GM12878 (cell line): ENCODE measurements around the gene ADGRG7. TPM values are rescaled to one million over a fixed set of nuclear protein-coding genes. Genes with fewer than 3 reads are reported as not detected.

ENCODE experiments used
- ATAC-seq: fragments of 200-7000 bp; cut with Tn5 transposase; 3 replicates; pipeline ENCODE4 v1.9.1; 2020; ENCODE audit warnings: mild to moderate bottlenecking, moderate library complexity
- BruUV-seq: library from RNA; stranded (reverse); fragments of 400-500 nt; replicated peaks from 2 replicates; lab custom pipeline; 2021; lab: Mats Ljungman, UMichigan
- CTCF ChIA-PET: fragments of 300-600 bp; sonication (Branson Sonifier 250); formaldehyde crosslinking; extraction: SDS; loops from one replicate; lab custom pipeline; 2021; ENCODE audit warnings: inconsistent platforms; lab: Yijun Ruan, JAX
- POLR2A ChIA-PET: fragments of 350-600 bp; formaldehyde crosslinking; extraction: SDS; loops from one replicate; lab custom pipeline; 2021; ENCODE audit warnings: inconsistent platforms; lab: Charles Lee
- RAD21 ChIA-PET: fragments of 300-600 bp; sonication (Branson Sonifier 250); formaldehyde crosslinking; loops from one replicate; lab custom pipeline; 2023; ENCODE audit warnings: antibody characterized with exemption; ENCODE audit not compliant: unreplicated experiment; lab: Charles Lee
- SMC1A ChIA-PET: fragments of 300-600 bp; sonication (Branson Sonifier 250); formaldehyde crosslinking; loops from one replicate; lab custom pipeline; 2023; ENCODE audit not compliant: unreplicated experiment, uncharacterized antibody; lab: Charles Lee
- DNase-seq: peaks from one replicate; pipeline ENCODE4 v3.0.0-alpha.2; 2011; ENCODE audit warnings: low read depth, low spot score
- FAIRE-seq: peaks from 3 replicates; lab custom pipeline; 2011; peaks lifted over from hg19 to GRCh38; lab: Jason Lieb, UNC
- H2AFZ ChIP-seq: 2 replicates; pipeline ENCODE4 v1.6.0; 2011; ENCODE audit warnings: low read depth, low read length, control low read depth; ENCODE audit not compliant: control insufficient read depth
- H3K27ac ChIP-seq: 2 replicates; pipeline ENCODE4 v1.5.1; 2011; ENCODE audit warnings: control low read depth; ENCODE audit not compliant: control insufficient read depth, insufficient read depth
- H3K27me3 ChIP-seq, 2 experiments: replicated peaks in 1 of 2; 2 replicates each; pipeline versions ENCODE4 v1.6.0 to v1.6.1; 2011; ENCODE audit warnings: low read length in 1 of 2; ENCODE audit not compliant: control insufficient read depth in 2 of 2, insufficient read depth in 2 of 2
- H3K36me3 ChIP-seq, 2 experiments: 2 replicates each; pipeline ENCODE4 v1.5.1; 2011; ENCODE audit warnings: low read length in 1 of 2; ENCODE audit not compliant: control insufficient read depth in 2 of 2, insufficient read depth in 2 of 2
- H3K4me1 ChIP-seq: 2 replicates; pipeline ENCODE4 v1.6.1; 2011; ENCODE audit warnings: mild to moderate bottlenecking, low read length, moderate library complexity, mixed read lengths; ENCODE audit not compliant: control insufficient read depth, insufficient read depth
- H3K4me2 ChIP-seq: 2 replicates; pipeline ENCODE4 v1.6.0; 2011; ENCODE audit warnings: control low read depth; ENCODE audit not compliant: control insufficient read depth, insufficient read depth
- H3K4me3 ChIP-seq: fragments of 200-600 bp; sonication (generic); 2 replicates; pipeline ENCODE4 v1.5.1; 2016
- H3K79me2 ChIP-seq: 2 replicates; pipeline ENCODE4 v1.6.0; 2011; ENCODE audit warnings: low read length; ENCODE audit not compliant: control insufficient read depth, insufficient read depth
- H3K9ac ChIP-seq: 2 replicates; pipeline ENCODE4 v1.8.0; 2011; ENCODE audit warnings: low read length, control low read depth, mixed read lengths; ENCODE audit not compliant: control insufficient read depth, insufficient read depth
- H3K9me3 ChIP-seq: replicated peaks from 3 replicates; pipeline ENCODE4 v1.5.1; 2011; ENCODE audit warnings: mild to moderate bottlenecking, low read length; ENCODE audit not compliant: control insufficient read depth, insufficient read depth
- H4K20me1 ChIP-seq: 2 replicates; pipeline ENCODE4 v1.6.0; 2011; ENCODE audit not compliant: control insufficient read depth, insufficient read depth
- BACH1 ChIP-seq: fragments of 450-650 bp; IDR thresholded peaks from 2 replicates; pipeline ENCODE4 v1.6.1; 2017; ENCODE audit warnings: mild to moderate bottlenecking, borderline replicate concordance
- BCL11A ChIP-seq: IDR thresholded peaks from 2 replicates; pipeline ENCODE4 v1.6.1; 2011; ENCODE audit warnings: low read depth, low read length
- EP300 ChIP-seq, 2 experiments: fragments of 150-350 bp in 1 of 2; IDR thresholded peaks; 2 replicates each; pipeline ENCODE4 v1.6.1; 2011 to 2012; ENCODE audit warnings: low read depth in 2 of 2, low read length in 2 of 2, borderline replicate concordance in 1 of 2, improper control_type of control experiment in 1 of 2, inconsistent platforms in 1 of 2; ENCODE audit not compliant: control insufficient read depth in 1 of 2
- FOS ChIP-seq: IDR thresholded peaks from 3 replicates; pipeline ENCODE4 v1.6.1; 2011; ENCODE audit warnings: borderline replicate concordance; ENCODE audit not compliant: insufficient read length; ENCODE audit errors: extremely low read depth
- IRF4 ChIP-seq: IDR thresholded peaks from 2 replicates; pipeline ENCODE4 v1.6.1; 2011; ENCODE audit warnings: low read depth, low read length
- NR2C1 ChIP-seq: fragments of 450-650 bp; IDR thresholded peaks from 2 replicates; pipeline ENCODE4 v1.6.1; 2017; ENCODE audit warnings: antibody characterized with exemption, mild to moderate bottlenecking, moderate library complexity
- POLR2A ChIP-seq: IDR thresholded peaks from 2 replicates; pipeline ENCODE4 v1.6.1; 2011; ENCODE audit warnings: low read depth, mild to moderate bottlenecking, low read length
- RUNX3 ChIP-seq: IDR thresholded peaks from 2 replicates; pipeline ENCODE4 v1.6.1; 2012; ENCODE audit warnings: low read length, inconsistent platforms
- SMAD1 ChIP-seq: fragments of 450-650 bp; IDR thresholded peaks from 2 replicates; pipeline ENCODE4 v1.6.1; 2018; ENCODE audit warnings: mild to moderate bottlenecking, low read depth; ENCODE audit not compliant: partially characterized antibody
- SMAD5 ChIP-seq: IDR thresholded peaks from 2 replicates; pipeline ENCODE4 v1.6.1; 2016; ENCODE audit warnings: antibody characterized with exemption, low read depth
- SUPT20H ChIP-seq: IDR thresholded peaks from 2 replicates; pipeline ENCODE4 v1.6.1; 2011; ENCODE audit warnings: low read depth, mild to moderate bottlenecking, low read length, moderate library complexity, borderline replicate concordance; ENCODE audit not compliant: control insufficient read depth
- TAF1 ChIP-seq: IDR thresholded peaks from 2 replicates; pipeline ENCODE4 v1.6.1; 2011; ENCODE audit warnings: mild to moderate bottlenecking, low read depth, low read length, borderline replicate concordance
- YBX1 ChIP-seq: fragments of 450-650 bp; IDR thresholded peaks from 2 replicates; pipeline ENCODE4 v1.6.1; 2016; ENCODE audit warnings: antibody characterized with exemption
- WGBS: methylation state at CpG from one replicate; pipeline ENCODE4 v1.1.6; 2016; ENCODE audit warnings: low lambda C conversion rate; ENCODE audit not compliant: insufficient replicate concordance, insufficient coverage; ENCODE audit errors: missing lambda C conversion rate; 5-methylcytosine and 5-hydroxymethylcytosine counted together
- in situ Hi-C: fragments of 300-500 bp; cut with MboI; formaldehyde crosslinking; loops from 9 replicates; pipeline ENCODE4 v1.14.3; 2018; ENCODE audit warnings: mixed read lengths
- intact Hi-C: fragments of 100-400 bp; cut with micrococcal nuclease; formaldehyde crosslinking; loops from one replicate; pipeline ENCODE4 v1.14.2; 2022; ENCODE audit not compliant: unreplicated experiment
- polyA plus RNA-seq, 11 experiments: library from polyadenylated mRNA; depleted of rRNA in 4 of 11; unstranded in 6 of 11; stranded (reverse) in 5 of 11; fragments of >200 nt; fragmentation: Nextera tagmentation in 4 of 11; fragmentation: Illumina TruSeq in 1 of 11; extraction: Ambion mirVana in 4 of 11; extraction: Trizol in 1 of 11; gene quantifications; 1 replicate in 1 of 11; 2 replicates in 10 of 11; pipeline versions ENCODE4 v1.2.1 to v1.2.3, GENCODE V29; 2011 to 2016; ENCODE audit warnings: inconsistent platforms in 2 of 11, missing spikeins in 2 of 11, low read depth in 1 of 11
- total RNA-seq, 4 experiments: library from RNA; depleted of rRNA in 3 of 4; stranded (reverse); fragments of >200 nt in 3 of 4; fragmentation: Illumina TruSeq in 1 of 4; extraction: Trizol in 1 of 4; gene quantifications; 2 replicates each; pipeline versions ENCODE4 v1.2.1 to v1.2.3, GENCODE V29; 2013 to 2021
- TF ChIP-seq, protein P1 (sequence below): fragments of 450-650 bp; IDR thresholded peaks from 2 replicates; pipeline ENCODE4 v1.6.1; 2017; ENCODE audit warnings: antibody characterized with exemption, mild to moderate bottlenecking, moderate library complexity
- TF ChIP-seq, protein P2 (sequence below): fragments of 450-650 bp; formaldehyde crosslinking; IDR thresholded peaks from 2 replicates; pipeline ENCODE4 v1.5.0; 2022; ENCODE audit warnings: mild to moderate bottlenecking, missing genetic modification characterization
- TF ChIP-seq, protein P3 (sequence below): IDR thresholded peaks from 2 replicates; pipeline ENCODE4 v1.6.1; 2011; ENCODE audit warnings: low read depth, low read length, improper control_type of control experiment, borderline replicate concordance

The ADGRG7 gene
- total and polyA plus RNA-seq, 10 of the 15 experiments (the other 5 are each of a cell fraction or from before 2014, with no cell fraction given), result 0.02 to 0.21 (median 0.14) TPM; not detected in 7

DNA sequence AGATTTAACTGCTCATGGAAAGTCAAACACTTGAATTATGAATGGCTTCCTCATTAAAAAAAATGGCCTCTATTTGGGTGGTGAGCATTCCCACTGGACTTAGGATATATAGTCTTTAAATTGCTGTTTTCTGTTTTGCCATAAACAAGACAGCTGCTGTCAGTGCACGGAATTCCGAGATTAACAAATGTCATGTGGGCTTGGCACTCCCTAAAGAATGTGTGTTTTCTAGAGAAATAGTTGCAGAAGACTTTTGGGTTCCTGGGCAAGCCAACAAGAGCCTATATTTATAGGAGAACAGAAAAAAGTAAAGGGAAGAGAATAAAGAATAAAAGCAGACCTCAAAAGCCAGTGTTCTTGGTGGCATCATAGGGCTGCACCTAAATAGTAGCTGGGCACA lies 86.3 kb downstream of the ADGRG7 start (continued):
- TF ChIP-seq, protein P1, sequence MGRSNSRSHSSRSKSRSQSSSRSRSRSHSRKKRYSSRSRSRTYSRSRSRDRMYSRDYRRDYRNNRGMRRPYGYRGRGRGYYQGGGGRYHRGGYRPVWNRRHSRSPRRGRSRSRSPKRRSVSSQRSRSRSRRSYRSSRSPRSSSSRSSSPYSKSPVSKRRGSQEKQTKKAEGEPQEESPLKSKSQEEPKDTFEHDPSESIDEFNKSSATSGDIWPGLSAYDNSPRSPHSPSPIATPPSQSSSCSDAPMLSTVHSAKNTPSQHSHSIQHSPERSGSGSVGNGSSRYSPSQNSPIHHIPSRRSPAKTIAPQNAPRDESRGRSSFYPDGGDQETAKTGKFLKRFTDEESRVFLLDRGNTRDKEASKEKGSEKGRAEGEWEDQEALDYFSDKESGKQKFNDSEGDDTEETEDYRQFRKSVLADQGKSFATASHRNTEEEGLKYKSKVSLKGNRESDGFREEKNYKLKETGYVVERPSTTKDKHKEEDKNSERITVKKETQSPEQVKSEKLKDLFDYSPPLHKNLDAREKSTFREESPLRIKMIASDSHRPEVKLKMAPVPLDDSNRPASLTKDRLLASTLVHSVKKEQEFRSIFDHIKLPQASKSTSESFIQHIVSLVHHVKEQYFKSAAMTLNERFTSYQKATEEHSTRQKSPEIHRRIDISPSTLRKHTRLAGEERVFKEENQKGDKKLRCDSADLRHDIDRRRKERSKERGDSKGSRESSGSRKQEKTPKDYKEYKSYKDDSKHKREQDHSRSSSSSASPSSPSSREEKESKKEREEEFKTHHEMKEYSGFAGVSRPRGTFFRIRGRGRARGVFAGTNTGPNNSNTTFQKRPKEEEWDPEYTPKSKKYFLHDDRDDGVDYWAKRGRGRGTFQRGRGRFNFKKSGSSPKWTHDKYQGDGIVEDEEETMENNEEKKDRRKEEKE, result no peak
- TF ChIP-seq YBX1 (no peak), POLR2A (no peak), IRF4 (no peak), FOS (no peak), SMAD5 (no peak)
- TF ChIP-seq, all 136 proteins: peak for 0

DNA sequence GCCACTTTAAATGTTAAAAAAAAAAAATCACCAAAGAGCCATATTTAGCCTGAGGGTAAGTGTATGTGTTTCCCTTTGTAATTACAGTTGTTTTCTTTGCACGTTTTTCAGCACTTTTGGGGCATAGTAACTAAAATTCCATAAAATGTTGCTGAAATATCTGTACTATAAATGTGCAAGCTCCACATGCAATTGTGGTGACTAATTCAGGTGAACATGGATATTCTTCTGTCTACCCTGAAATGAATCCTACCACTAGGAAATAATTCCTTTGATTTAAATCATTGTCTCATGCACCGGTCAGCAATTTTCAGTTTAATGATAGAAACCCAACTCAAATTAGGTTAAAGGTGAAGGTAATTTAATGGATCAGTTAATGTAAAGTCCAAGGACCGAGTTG lies 86.8 kb downstream of the ADGRG7 start:
- Histone ChIP-seq H3K4me3 (no peak overlapping the region), H3K27ac (no peak overlapping the region), H3K9me3 (no peaks in the 10 kb centered on the region), H4K20me1 (no peaks in the 10 kb centered on the region), H3K4me1 (no peaks in the 10 kb centered on the region), H3K27me3 (no peaks in the 10 kb centered on the region), H3K36me3 (no peaks in the 10 kb centered on the region), H3K9ac (no peak overlapping the region), H3K79me2 (no peaks in the 10 kb centered on the region), H3K4me2 (no peak overlapping the region), H2AFZ (no peak overlapping the region)
- FAIRE-seq (no peak), DNase-seq (no peak), ATAC-seq (no peak)
- SMC1A ChIA-PET, result no interaction called here
- CTCF ChIA-PET, result no interaction called here
- RAD21 ChIA-PET, result no interaction called here
- in situ Hi-C loops, result no loop called here
- POLR2A ChIA-PET, result no interaction called here
- BruUV-seq, result no TSS peak
- 19% methylated on average over 3 of the region's 3 CpGs for WGBS
- intact Hi-C loops, result no loop called here
- no peak for TF ChIP-seq EP300 (IDR thresholded peaks at IDR 0.05; ENCODE audit: borderline replicate concordance in 1 of 2, control insufficient read depth in 1 of 2, low read depth in 2 of 2, low read length in 2 of 2)
- no peak for TF ChIP-seq RUNX3
- TF ChIP-seq, protein P2, sequence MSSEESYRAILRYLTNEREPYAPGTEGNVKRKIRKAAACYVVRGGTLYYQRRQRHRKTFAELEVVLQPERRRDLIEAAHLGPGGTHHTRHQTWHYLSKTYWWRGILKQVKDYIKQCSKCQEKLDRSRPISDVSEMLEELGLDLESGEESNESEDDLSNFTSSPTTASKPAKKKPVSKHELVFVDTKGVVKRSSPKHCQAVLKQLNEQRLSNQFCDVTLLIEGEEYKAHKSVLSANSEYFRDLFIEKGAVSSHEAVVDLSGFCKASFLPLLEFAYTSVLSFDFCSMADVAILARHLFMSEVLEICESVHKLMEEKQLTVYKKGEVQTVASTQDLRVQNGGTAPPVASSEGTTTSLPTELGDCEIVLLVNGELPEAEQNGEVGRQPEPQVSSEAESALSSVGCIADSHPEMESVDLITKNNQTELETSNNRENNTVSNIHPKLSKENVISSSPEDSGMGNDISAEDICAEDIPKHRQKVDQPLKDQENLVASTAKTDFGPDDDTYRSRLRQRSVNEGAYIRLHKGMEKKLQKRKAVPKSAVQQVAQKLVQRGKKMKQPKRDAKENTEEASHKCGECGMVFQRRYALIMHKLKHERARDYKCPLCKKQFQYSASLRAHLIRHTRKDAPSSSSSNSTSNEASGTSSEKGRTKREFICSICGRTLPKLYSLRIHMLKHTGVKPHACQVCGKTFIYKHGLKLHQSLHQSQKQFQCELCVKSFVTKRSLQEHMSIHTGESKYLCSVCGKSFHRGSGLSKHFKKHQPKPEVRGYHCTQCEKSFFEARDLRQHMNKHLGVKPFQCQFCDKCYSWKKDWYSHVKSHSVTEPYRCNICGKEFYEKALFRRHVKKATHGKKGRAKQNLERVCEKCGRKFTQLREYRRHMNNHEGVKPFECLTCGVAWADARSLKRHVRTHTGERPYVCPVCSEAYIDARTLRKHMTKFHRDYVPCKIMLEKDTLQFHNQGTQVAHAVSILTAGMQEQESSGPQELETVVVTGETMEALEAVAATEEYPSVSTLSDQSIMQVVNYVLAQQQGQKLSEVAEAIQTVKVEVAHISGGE (CRISPR knock-in tag), result no peak
- no peak for TF ChIP-seq BCL11A
- no peak for TF ChIP-seq SMAD1
- no peak for TF ChIP-seq SMAD5
- no peak for TF ChIP-seq TAF1
- TF ChIP-seq SUPT20H, result no peak
- TF ChIP-seq BACH1, result no peak
- TF ChIP-seq, protein P3, sequence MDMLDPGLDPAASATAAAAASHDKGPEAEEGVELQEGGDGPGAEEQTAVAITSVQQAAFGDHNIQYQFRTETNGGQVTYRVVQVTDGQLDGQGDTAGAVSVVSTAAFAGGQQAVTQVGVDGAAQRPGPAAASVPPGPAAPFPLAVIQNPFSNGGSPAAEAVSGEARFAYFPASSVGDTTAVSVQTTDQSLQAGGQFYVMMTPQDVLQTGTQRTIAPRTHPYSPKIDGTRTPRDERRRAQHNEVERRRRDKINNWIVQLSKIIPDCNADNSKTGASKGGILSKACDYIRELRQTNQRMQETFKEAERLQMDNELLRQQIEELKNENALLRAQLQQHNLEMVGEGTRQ, result no peak
- no peak for TF ChIP-seq NR2C1
